Measurements from ENCODE around the gene CHCHD10. TPM values are rescaled to one million over a fixed set of nuclear protein-coding genes. Genes with fewer than 3 reads are reported as not detected.

Gene CHCHD10
- total and polyA plus RNA-seq, 2 of the 13 experiments (the other 11 are each of a cell fraction or from before 2014, with no cell fraction given) = 37.0 to 62.8 TPM

GRCh38 chr22:23784215-23784732 is 16.5 kb upstream of the CHCHD10 start (continued):
- TF ChIP-seq HDAC2 (CRISPR knock-in tag; IDR thresholded peaks at IDR 0.05) (peak; percentile 39; the same call in 1 of the 2 replicates), HIC2 (CRISPR knock-in tag; IDR thresholded peaks at IDR 0.05; ENCODE audit: low read depth) (no peak), MIXL1 (CRISPR knock-in tag; IDR thresholded peaks at IDR 0.05) (no peak), HNF4A (CRISPR knock-in tag; IDR thresholded peaks at IDR 0.05) (peak; percentile 89), ZNF207 (IDR thresholded peaks at IDR 0.05; ENCODE audit: borderline replicate concordance) (no peak), TBX2 (CRISPR knock-in tag; IDR thresholded peaks at IDR 0.05; ENCODE audit: borderline replicate concordance) (no peak; the same call in 1 of the 2 replicates), KMT2A (CRISPR knock-in tag; IDR thresholded peaks at IDR 0.05) (no peak), BHLHE40 (IDR thresholded peaks at IDR 0.05; ENCODE audit: low read length) (no peak), POLR2AphosphoS5 (IDR thresholded peaks at IDR 0.05; ENCODE audit: low read depth, low read length) (no peak; the same call in 1 of the 2 replicates), MIER3 (CRISPR knock-in tag; IDR thresholded peaks at IDR 0.05; ENCODE audit: borderline replicate concordance) (peak; percentile 24; the same call in 1 of the 2 replicates), ZNF672 (CRISPR knock-in tag; IDR thresholded peaks at IDR 0.05) (no peak), ZNF660 (CRISPR knock-in tag; IDR thresholded peaks at IDR 0.05; ENCODE audit: borderline replicate concordance, low read depth) (no peak), NFKBIZ (CRISPR knock-in tag; IDR thresholded peaks at IDR 0.05) (no peak), ZNF253 (CRISPR knock-in tag; IDR thresholded peaks at IDR 0.05; ENCODE audit: borderline replicate concordance) (no peak), BCLAF1 (IDR thresholded peaks at IDR 0.05) (no peak), SP5 (CRISPR knock-in tag; IDR thresholded peaks at IDR 0.05; ENCODE audit: borderline replicate concordance, low read depth) (no peak), CEBPB (IDR thresholded peaks at IDR 0.05; ENCODE audit: borderline replicate concordance, low read depth, low read length) (no peak), SOX6 (IDR thresholded peaks at IDR 0.05) (no peak), SOX6 (CRISPR knock-in tag; IDR thresholded peaks at IDR 0.05) (peak; percentile 59), ZNF556 (CRISPR knock-in tag; IDR thresholded peaks at IDR 0.05; ENCODE audit: borderline replicate concordance) (no peak; the same call in 1 of the 2 replicates), ATF1 (CRISPR knock-in tag; IDR thresholded peaks at IDR 0.05) (no peak), PRDM4 (CRISPR knock-in tag; IDR thresholded peaks at IDR 0.05; ENCODE audit: borderline replicate concordance) (no peak), IRF2 (CRISPR knock-in tag; IDR thresholded peaks at IDR 0.05) (peak; percentile 18; the same call in 1 of the 2 replicates), IKZF1 (IDR thresholded peaks at IDR 0.05) (no peak), ELK4 (CRISPR knock-in tag; IDR thresholded peaks at IDR 0.05; ENCODE audit: borderline replicate concordance) (no peak), ZNF138 (CRISPR knock-in tag; IDR thresholded peaks at IDR 0.05; ENCODE audit: low read depth) (no peak)
